GM18526 (cell line): ENCODE measurements around the gene ADAM8.

Experiments used
- POLR2A ChIP-seq: IDR thresholded peaks from 3 replicates; pipeline ENCODE4 v1.6.1; 2011; ENCODE audit not compliant: insufficient read length; ENCODE audit errors: extremely low read depth

Gene ADAM8

GRCh38 chr10:133276435-133277201 is at the start of gene ADAM8:
TSS of gene ADAM8 (minus strand) at chr10:133276868. CDS start at chr10:133276817, 51 bp downstream.
- TF ChIP-seq POLR2A = peak; percentile 83

- no peak for TF ChIP-seq POLR2A
Measured at GRCh38 chr10:133326223-133326551, 49.5 kb upstream of the ADAM8 start.

- TF ChIP-seq POLR2A = no peak
Measured at GRCh38 chr10:133325440-133326222, 49.0 kb upstream of the ADAM8 start.

GRCh38 chr10:133324857-133325260 is 48.2 kb upstream of the ADAM8 start:
- no peak for TF ChIP-seq POLR2A

GRCh38 chr10:133324198-133324792 is 47.6 kb upstream of the ADAM8 start:
- TF ChIP-seq POLR2A = no peak

- no peak for TF ChIP-seq POLR2A
Measured at GRCh38 chr10:133318494-133319127, 41.9 kb upstream of the ADAM8 start.

GRCh38 chr10:133316732-133317131 is 40.1 kb upstream of the ADAM8 start:
- no peak for TF ChIP-seq POLR2A

GRCh38 chr10:133316266-133316665 is 39.6 kb upstream of the ADAM8 start:
- TF ChIP-seq POLR2A = no peak

GRCh38 chr10:133315847-133316246 is 39.2 kb upstream of the ADAM8 start:
- no peak for TF ChIP-seq POLR2A

GRCh38 chr10:133314911-133315310 is 38.2 kb upstream of the ADAM8 start:
- TF ChIP-seq POLR2A = no peak

- TF ChIP-seq POLR2A = no peak
Measured at GRCh38 chr10:133313192-133313591, 36.5 kb upstream of the ADAM8 start.

GRCh38 chr10:133312769-133313145 is 36.1 kb upstream of the ADAM8 start:
- TF ChIP-seq POLR2A = no peak

GRCh38 chr10:133312016-133312768 is 35.5 kb upstream of the ADAM8 start:
- no peak for TF ChIP-seq POLR2A

- TF ChIP-seq POLR2A = no peak
Measured at GRCh38 chr10:133311570-133311969, 34.9 kb upstream of the ADAM8 start.

GRCh38 chr10:133310789-133311188 is 34.1 kb upstream of the ADAM8 start:
- TF ChIP-seq POLR2A = no peak
